NCI-H1417 treated with DMSO at 0.1 percent for 48 hours (cell line): ENCODE measurements around the gene PKD1.
"Not testable (repeated sequence)": the region's sequence is repeated elsewhere in the genome, so short reads cannot be mapped to it uniquely, and the experiment has no call there.

Experiments
- DNase-seq: peaks from one replicate; lab custom pipeline; 2025; lab: John Stamatoyannopoulos, UW

Gene PKD1

GRCh38 chr16:2123706-2124376 lies 11.9 kb downstream of the PKD1 start:
- not testable (repeated sequence) for DNase-seq

- not testable (repeated sequence) for DNase-seq
These were observed 12.6 kb downstream of the PKD1 start for GRCh38 chr16:2122934-2123683.

DNA sequence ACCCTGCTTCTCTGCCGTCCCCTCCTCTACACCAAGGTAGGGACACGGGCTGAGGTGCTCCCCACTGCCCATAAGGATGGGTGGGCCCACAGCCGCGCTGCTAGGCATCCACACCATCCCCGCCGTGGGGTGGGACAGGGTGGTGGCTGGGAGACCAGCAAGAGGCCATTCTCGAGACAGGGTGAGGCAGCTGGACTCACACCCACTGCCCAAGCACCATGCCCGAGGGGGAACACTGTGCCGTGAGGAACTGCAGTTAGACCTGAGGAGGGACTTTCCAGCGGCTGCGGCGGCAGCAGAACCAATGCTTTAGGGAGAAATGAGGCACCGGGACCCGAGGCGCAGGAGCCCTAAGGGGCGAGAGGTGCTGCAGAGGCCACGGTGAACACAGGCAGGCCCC lies 13.3 kb downstream of the PKD1 start:
- DNase-seq = no peak

DNA sequence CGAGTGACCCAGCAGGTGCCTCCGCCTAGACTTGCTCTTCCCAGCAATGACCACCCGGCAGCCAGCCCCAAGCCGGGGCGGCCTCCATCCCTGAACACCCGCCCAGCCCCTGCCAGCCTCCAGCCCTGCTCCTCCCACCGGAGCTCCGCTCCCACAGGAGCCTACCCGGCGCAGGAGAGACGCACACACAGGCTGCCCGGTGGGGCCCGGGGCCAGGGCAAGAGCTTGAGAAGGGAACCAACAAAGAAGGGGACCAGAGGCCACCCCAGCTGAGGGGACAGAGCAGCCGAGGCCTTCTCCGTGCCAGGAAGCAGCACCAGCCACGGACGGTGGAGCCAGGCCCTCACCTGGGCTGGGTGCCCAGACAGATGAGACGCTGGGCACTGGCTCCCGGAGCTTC lies 13.8 kb downstream of the PKD1 start:
- DNase-seq = no peak

DNA sequence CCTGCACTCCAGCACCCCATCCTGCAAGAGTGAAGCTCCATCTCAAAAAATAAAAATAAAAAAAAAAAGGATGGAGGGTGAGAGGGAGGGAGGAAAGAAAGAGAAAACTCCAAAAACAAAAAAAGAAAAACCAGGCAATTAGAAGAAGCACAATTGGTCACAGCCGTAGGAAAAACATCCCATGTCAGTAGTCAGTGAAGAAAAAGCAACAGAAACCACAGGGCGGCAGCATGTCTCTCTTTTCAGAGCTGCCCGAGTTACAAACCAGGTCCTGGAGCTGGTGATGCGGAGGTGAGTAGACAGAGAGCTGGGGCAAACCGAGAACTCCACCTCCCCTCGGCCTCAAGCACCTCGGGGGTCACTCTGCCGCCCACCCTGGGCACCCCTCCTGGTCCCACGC lies 14.4 kb downstream of the PKD1 start:
- not testable (repeated sequence) for DNase-seq

DNA sequence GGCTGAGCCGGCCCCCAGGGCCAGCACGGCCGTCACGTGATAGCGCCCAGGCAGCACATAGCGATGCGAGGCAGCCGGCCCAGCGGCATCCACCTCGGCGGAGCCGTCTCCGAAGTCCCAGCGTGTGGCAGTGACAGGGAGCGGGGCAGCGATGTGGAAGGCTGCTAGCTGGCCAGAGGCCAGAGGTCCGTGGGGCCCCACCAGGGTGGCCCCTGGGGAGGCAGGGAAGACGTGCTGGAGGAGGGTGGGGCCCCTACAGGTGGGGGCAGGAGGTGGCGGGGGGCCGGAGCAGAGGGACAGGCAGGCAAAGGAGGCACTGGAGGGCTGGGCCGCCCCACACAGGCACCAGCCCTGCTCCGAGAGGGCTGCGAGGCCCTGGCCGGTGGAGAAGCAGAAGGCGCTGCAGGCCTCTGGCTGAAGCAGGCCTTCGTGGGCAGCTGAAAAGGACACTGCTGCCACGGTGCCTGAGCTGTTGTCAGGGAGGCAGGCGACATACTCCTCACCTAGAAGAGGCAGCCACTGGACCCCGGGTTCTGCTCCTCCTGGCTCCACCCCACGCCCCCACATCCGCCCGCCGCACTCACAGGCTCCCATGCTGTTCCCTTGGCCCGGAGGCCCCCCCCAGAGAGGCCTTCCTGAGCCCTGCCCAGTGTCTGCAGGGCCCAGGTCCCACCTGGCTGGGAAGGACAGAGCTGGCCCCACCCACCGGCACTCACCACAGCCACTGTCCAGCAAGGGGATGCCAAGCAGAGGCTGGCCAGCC lies 17.6 kb downstream of the PKD1 start:
- DNase-seq = not testable (repeated sequence)

- DNase-seq = not testable (repeated sequence)
These were observed 18.4 kb downstream of the PKD1 start for GRCh38 chr16:2117341-2117740.

DNA sequence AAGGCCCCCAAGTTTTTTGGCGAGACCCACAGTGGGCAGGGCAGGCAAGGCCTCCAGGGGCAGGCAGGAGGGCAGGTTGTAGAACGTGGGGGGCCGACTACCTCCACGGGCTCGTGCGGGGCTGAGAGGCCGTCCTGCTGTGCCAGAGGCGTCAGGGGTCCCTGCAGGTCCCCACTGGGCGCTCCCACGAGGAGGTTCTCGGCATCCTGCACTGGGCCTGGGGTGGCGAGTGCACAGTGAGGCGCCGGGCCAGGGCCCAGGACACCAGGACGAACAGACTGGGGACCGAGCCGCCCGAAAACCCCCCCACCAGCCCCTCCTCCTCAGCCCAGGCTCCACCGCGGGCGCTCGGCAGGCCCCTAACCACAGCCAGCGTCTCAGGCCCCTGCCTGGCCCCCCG lies 19.3 kb downstream of the PKD1 start:
- not testable (repeated sequence) for DNase-seq

- DNase-seq = no peak
These were observed 20.1 kb downstream of the PKD1 start for GRCh38 chr16:2115591-2115973.

DNA sequence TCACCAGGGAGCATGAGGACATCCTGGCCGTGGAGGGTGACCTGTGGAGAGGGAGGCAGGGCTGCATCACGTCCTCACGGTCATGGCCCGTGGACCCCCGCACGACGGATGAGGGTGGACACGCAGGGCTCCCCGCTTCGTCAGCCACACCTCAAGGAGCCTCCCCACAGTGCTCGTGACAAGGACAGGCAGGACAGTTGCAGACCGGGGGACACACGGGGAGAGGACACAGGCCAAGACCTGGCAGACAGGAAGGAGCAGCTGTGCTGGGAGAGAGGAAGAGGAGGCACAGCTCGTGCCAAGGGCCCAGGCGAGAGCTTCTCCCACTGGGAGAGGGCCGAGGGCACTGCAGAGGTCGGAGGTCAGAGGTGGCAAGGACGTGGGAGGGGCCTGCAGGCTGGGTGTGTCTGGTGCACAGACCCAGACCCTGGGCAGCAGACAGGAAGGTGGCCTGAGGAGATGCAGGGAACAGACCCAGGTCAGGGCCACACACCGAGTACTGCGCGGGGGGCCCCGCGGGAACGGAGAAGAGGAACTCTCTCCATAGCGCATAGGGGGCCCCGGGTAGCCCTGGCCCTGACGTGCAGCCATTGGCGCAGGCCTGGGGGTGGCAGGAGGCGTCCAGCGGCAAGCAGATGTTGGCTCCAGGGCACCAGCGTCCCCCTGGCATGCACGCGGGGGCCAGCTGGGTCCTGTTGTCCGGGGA lies 20.7 kb downstream of the PKD1 start:
- not testable (repeated sequence) for DNase-seq

DNA sequence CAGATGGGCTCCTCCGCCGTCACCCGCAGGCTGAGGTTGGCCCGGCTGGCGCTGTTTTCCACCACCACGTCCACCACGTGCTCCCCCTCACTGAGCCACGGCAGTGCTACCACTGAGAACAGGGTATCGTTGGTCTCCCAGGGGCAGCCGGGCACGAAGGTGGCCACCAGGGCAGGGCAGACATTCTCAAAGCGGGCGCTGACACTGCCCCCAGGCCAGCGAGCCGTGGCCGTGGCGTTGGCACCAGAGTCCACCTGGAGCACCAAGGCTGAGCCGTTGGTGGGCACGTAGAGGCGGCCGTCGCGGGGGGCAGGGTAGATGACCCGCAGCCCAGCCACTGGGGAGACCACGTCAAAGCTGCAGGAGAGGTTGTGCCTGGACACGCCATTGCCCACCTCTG lies 21.5 kb downstream of the PKD1 start:
- DNase-seq = not testable (repeated sequence)

GRCh38 chr16:2112539-2113106 lies 23.1 kb downstream of the PKD1 start:
- DNase-seq = not testable (repeated sequence)

GRCh38 chr16:2111412-2112335 lies 24.0 kb downstream of the PKD1 start:
- not testable (repeated sequence) for DNase-seq

DNA sequence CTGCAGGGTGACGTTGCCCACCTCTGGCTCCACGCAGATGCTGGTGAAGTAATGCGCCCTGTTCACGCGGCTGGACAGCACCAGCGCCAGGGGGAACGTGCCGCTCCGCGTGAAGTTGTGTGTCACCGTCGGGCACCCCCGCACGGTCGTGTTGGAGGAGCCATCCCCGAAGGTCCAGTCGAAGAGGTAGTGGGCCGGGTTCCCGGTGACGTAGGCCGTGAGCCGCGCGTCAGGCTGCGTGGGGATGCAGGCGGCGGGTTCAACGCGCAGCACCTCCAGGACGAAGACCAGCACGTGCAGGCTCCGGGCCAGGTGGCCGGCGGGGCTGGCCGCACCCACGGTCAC lies 24.7 kb downstream of the PKD1 start:
- not testable (repeated sequence) for DNase-seq

DNA sequence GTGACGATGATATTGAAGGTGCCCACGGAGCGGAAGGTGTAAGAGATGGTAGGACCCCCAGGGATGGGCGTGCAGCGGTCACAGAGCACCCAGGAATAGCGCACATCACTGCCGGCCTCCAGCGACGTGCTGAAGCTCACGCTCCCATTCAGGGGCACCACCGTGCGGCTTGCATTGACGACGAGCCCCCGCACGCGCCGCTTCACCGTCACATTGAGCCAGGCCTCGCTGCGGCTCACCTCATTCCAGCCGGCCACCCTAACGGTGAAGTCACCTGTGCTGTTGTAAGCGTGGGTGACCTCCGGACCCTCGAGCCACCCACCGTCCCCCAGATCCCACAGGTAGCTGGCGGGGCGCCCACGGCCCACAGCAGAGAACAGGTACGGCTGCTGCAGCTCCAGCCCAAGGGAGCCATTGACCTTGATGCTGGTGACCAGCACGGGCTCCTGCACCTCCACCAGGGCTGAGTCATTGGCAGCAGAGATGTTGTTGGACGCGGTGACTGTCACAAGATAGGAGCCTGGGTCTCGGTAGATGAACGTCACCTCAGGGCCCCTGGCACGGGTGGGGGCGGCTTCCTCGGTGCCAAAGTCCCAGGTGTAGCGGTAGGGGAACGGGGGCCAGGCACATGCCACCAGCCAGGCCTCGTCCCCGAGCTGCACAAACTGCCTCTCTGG lies 25.2 kb downstream of the PKD1 start:
- DNase-seq = not testable (repeated sequence)

- DNase-seq = not testable (repeated sequence)
These were observed 25.8 kb downstream of the PKD1 start for GRCh38 chr16:2109872-2110271.

- DNase-seq = not testable (repeated sequence)
These were observed 26.5 kb downstream of the PKD1 start for GRCh38 chr16:2109271-2109580.

DNA sequence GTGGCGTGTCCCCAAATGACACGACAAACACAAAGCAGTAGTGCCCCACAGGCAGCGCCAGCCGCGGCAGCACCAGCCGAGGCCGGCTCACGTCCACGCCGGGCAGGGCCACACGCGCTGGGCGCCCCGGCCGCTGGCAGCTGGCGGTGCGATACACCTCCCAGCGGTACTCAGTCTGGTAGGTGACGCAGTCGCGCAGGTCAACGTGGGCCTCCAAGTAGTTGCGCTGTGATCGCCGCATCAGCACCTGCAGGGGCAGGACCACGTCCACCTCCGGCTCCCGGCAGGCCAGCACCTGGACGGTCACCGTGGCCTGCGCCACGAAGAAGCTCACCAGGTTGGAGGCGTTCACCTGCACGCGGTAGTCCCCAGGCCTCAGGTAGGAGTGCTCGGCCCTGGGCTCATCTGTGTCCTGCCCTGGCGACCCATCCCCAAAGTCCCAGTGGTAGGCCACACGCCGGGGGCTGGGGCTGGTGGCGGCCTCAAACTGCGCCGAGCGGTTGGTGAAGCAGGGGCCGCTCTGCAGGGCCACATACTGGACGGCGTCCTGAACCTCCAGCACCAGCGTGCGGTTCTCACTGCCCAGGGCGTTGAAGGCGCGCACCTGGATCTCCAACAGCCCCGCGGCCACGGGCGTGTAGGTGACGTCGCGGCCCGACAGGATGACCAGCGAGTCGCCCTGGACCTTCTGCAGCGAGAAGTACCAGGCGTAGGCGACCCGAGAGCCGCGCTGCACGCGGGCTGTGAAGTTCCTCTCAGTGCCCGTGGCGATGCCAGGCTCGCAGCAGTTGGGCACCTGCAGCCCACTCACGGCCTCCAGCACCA lies 27.0 kb downstream of the PKD1 start:
- not testable (repeated sequence) for DNase-seq

GRCh38 chr16:2107791-2108125 lies 27.9 kb downstream of the PKD1 start:
- DNase-seq = not testable (repeated sequence)
